Fibroblast of mammary gland (primary cell): ENCODE results near the gene FGGY.
A peak's percentile ranks its signal among the peaks of the same experiment; 100 is the strongest.

Experiments used
- DNase-seq: peaks from one replicate; pipeline ENCODE4 v3.0.0-alpha.2; 2010; ENCODE audit warnings: low read depth
- H3K4me3 ChIP-seq: 2 replicates; pipeline ENCODE4 v1.5.1; 2011; ENCODE audit warnings: low read depth, mild to moderate bottlenecking, low read length, moderate library complexity; ENCODE audit not compliant: control insufficient read depth
- CTCF ChIP-seq: conservative IDR thresholded peaks from 2 replicates; pipeline ENCODE4 v1.5.1; 2011; ENCODE audit warnings: low read depth, low read length, inconsistent platforms; ENCODE audit not compliant: control insufficient read depth, insufficient read depth

Gene FGGY

GRCh38 chr1:59389847-59390246 lies 93.0 kb downstream of the FGGY start:
- no peak overlapping the region for H3K4me3 ChIP-seq
- TF ChIP-seq CTCF = no peak

GRCh38 chr1:59390307-59390706 lies 93.4 kb downstream of the FGGY start:
- DNase-seq = no peak
- H3K4me3 ChIP-seq = no peak overlapping the region
- no peak for TF ChIP-seq CTCF

More at GRCh38 chr1:59389847-59390246, 93.0 kb downstream of the FGGY start:
- no peak for DNase-seq

- no peak overlapping the region for H3K4me3 ChIP-seq
- TF ChIP-seq CTCF = no peak
- DNase-seq = no peak
Measured at GRCh38 chr1:59391212-59392179, 94.6 kb downstream of the FGGY start.

- TF ChIP-seq CTCF = no peak
- no peak overlapping the region for H3K4me3 ChIP-seq
- DNase-seq = peak; percentile 87
Measured at GRCh38 chr1:59393211-59394180, 96.6 kb downstream of the FGGY start.

GRCh38 chr1:59394706-59395425 lies 98.0 kb downstream of the FGGY start:
- DNase-seq = no peak
- no peak for TF ChIP-seq CTCF
- H3K4me3 ChIP-seq = no peak overlapping the region

- DNase-seq = no peak
- TF ChIP-seq CTCF = no peak
- H3K4me3 ChIP-seq = no peak overlapping the region
Measured at GRCh38 chr1:59396387-59396786, 99.5 kb downstream of the FGGY start.
